CD4-positive, alpha-beta T cell treated with Interferon gamma for 1 hour (primary cell): ENCODE data around the gene SLC22A31.
A peak's percentile ranks its signal among the peaks of the same experiment; 100 is the strongest.
"Not testable (repeated sequence)": the region's sequence is repeated elsewhere in the genome, so short reads cannot be mapped to it uniquely, and the experiment has no call there.

Experiments used
- DNase-seq: peaks from one replicate; pipeline ENCODE4 v3.0.0-alpha.2; 2020

SLC22A31 gene

DNA sequence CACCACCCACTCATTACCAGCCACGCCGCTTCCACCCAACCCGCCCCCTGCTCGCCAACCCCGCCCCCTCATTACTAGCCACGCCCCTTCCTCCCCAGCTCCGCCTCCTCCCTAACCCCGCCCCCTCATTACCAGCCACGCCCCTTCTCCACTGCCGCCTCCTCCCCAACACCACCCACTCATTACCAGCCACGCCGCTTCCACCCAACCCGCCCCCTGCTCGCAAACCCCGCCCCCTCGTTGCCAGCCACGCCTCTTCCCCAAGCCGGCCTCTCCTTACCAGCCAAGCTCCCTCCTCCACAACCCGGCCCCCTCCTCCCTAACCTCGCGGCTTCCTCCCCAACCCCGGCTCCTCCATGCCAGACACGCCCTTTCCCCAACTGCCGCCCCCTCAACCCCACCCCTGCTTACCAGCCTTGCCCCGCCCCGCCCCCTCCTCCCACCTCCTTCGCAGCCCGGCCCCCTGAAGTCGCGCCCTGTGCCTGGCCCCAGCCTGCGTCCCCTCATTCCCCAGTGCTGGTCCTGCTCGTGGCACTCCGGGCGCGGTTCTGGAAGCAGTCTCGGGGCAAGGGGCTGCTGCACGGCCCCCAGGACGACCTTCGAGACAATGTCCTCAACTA is 7.3 kb downstream of the SLC22A31 start:
- DNase-seq = peak; percentile 74

DNA sequence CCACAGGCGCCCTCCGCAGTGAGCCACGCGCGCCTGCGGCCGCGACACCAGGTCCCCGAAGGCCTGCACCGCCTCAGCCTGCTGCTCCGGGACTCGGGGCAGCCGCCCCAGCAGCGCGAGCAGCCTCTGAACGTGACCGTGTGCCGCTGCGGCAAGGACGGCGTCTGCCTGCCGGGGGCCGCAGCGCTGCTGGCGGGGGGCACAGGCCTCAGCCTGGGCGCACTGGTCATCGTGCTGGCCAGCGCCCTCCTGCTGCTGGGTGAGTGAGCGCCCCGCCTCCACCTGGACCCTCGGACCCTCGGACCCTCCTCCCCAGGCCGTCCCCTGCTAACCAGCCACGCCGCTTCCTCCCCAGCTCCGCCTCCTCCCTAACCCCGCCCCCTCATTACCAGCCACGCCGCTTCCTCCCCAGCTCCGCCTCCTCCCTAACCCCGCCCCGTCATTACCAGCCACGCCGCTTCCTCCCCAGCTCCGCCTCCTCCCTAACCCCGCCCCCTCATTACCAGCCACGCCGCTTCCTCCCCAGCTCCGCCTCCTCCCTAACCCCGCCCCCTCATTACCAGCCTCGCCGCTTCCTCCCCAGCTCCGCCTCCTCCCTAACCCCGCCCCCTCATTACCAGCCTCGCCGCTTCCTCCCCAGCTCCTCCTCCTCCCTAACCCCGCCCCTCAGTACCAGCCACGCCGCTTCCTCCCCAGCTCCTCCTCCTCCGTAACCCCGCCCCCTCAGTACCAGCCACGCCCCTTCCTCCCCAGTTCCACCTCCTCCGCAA is 8.0 kb downstream of the SLC22A31 start:
- DNase-seq = peak; percentile 87

DNA sequence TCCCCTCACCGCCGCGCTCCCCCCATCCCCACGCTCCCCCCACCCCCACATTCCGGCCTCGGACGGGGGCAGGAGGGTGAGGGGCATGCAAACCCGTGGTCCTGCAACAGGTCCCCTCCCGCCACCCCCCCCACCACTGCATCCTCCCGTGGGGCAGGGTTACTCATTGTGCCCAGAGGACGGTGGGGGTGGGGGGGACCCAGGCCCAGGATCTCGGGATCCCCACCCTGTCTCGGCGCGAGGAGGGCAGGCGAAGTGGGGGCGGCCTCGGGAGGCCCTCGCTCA is 8.5 kb downstream of the SLC22A31 start:
- no peak for DNase-seq

- DNase-seq = no peak
Measured at GRCh38 chr16:89191033-89191900, 9.1 kb downstream of the SLC22A31 start.

GRCh38 chr16:89190150-89190958 is 10.0 kb downstream of the SLC22A31 start:
- DNase-seq = no peak

- DNase-seq = no peak
Measured at GRCh38 chr16:89189358-89190025, 10.8 kb downstream of the SLC22A31 start.

DNA sequence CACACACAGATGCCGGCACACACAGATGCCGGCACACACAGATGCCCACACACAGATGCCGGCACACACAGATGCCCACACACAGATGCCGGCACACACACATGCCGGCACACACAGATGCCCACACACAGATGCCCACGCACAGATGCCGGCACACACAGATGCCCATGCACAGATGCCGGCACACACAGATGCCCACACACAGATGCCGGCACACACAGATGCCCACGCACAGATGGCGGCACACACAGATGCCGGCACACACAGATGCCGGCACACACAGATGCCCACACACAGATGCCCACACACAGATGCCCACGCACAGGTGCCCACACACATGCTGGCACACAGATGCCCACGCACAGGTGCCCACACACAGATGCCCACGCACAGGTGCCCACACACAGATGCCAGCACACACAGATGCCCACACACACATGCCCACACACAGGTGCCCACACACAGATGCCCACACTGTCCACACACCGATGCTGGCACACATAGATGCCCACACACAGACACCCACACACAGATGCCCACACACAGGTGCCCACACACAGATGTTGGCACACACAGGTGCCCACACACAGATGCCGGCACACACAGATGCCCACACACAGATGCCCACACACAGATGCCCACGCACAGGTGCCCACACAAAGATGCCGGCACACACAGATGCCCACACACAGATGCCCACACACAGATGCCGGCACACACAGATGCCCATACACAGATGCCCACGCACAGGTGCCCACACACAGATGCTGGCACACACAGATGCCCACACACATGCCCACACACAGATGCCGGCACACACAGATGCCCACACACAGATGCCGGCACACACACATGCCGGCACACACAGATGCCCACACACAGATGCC is 11.6 kb downstream of the SLC22A31 start:
- DNase-seq = not testable (repeated sequence)

GRCh38 chr16:89187770-89188392 is 12.5 kb downstream of the SLC22A31 start:
- DNase-seq = no peak

- no peak for DNase-seq
Measured at GRCh38 chr16:89187032-89187769, 13.1 kb downstream of the SLC22A31 start.

DNA sequence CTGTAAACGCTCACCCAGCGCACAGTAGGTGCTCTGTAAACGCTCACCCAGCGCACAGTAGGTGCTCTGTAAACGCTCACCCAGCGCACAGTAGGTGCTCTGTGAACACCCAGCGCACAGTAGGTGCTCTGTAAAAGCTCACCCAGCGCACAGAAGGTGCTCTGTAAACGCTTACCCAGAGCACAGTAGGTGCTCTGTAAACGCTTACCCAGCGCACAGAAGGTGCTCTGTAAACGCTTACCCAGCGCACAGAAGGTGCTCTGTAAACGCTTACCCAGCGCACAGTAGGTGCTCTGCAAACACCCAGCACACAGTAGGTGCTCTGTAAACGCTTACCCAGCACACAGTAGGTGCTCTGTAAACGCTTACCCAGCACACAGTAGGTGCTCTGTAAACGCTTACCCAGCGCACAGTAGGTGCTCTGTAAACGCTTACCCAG is 13.7 kb downstream of the SLC22A31 start:
- DNase-seq = not testable (repeated sequence)

DNA sequence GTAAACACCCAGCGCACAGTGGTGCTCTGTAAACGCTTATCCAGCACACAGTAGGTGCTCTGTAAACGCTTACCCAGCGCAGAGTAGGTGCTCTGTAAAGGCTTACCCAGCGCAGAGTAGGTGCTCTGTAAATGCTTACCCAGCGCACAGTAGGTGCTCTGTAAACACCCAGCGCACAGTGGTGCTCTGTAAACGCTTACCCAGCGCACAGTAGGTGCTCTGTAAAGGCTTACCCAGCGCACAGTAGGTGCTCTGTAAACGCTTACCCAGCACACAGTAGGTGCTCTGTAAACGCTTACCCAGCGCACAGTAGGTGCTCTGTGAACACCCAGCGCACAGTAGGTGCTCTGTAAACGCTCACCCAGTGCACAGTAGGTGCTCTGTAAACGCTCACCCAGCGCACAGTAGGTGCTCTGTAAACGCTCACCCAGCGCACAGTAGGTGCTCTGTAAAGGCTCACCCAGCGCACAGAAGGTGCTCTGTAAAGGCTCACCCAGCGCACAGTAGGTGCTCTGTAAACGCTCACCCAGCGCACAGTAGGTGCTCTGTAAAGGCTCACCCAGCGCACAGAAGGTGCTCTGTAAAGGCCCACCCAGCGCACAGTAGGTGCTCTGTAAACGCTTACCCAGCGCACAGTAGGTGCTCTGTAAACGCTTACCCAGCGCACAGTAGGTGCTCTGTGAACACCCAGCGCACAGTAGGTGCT is 14.3 kb downstream of the SLC22A31 start:
- not testable (repeated sequence) for DNase-seq

DNA sequence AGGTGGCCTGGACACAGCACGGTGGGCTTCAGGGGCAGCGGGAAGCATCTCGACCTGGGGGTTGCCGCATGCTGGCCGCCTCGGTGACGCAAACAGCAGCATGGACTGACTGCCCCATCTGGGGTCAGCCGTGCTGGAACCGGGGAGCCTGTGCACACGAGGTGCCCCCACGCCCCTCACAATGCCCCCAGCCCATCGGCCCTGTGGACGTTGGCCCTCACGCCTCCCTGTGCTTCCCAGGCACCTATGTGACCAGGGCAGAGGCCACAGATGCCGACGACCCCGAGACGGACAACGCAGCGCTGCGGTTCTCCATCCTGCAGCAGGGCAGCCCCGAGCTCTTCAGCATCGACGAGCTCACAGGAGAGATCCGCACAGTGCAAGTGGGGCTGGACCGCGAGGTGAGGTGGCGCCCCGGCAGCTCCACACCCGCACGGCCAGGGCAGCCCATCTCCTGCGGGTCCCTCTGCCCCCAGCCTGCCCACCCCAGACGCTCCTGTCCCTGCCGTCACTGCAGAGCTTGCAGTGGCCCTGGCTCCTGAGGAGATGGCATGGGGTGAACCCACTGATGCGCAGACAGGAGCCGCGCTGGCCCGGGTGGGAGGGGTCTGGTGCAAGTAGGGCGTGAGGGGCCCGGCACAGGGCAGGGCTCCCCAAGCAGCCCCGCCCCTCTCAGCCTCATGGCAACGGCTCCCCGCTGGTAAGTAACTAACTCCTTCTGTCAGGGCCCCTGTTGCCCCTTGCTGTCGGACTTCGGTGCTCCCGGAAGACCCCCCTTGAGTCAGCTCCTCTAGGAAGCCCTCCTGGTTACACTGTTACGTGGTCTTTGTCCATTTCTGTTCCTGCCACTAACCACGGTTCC is 15.2 kb downstream of the SLC22A31 start:
- no peak for DNase-seq

DNA sequence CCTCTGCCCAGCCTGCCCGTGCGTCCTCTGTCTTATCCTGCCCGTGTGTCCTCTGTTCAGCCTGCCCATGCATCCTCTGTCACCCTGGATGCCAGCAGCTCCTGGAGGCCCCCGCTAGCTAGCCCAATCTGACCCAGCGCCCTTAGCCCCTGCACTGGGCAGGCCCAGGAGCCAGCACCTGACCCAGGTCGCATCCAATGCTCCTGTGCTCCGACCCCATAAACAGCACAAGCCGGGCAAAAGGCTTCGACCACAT is 15.7 kb downstream of the SLC22A31 start:
- DNase-seq = no peak

GRCh38 chr16:89183975-89184676 is 16.2 kb downstream of the SLC22A31 start:
- DNase-seq = no peak

DNA sequence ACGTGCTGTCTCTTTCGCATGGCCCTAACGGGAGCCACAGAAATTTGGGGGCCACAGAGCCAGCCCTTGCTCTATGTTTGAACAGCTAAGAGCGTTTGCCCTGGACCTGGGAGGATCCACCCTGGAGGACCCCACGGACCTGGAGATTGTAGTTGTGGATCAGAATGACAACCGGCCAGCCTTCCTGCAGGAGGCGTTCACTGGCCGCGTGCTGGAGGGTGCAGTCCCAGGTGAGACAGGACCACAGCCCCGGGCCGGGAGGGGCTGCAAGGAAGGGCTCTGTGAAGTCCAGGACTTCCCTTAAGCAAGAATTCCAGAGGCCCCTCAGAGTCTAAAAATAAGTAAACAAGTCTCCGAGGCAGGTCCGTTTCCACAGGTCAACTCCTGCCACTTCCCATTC is 16.9 kb downstream of the SLC22A31 start:
- no peak for DNase-seq

GRCh38 chr16:89179656-89180315 is 20.6 kb downstream of the SLC22A31 start:
- no peak for DNase-seq

- no peak for DNase-seq
Measured at GRCh38 chr16:89179148-89179484, 21.2 kb downstream of the SLC22A31 start.
